SK-N-SH (cell line): ENCODE results near the gene NRBF2. TPM values are rescaled to one million over a fixed set of nuclear protein-coding genes. Genes with fewer than 3 reads are reported as not detected.

Source experiments
- CTCF ChIA-PET: fragments of 300-600, 350-600 bp; formaldehyde crosslinking; extraction: SDS; loops from one replicate; lab custom pipeline; 2021; lab: Yijun Ruan, JAX
- POLR2A ChIA-PET: fragments of 350-600 bp; sonication (Branson Sonifier 250); formaldehyde crosslinking; extraction: SDS; loops from one replicate; lab custom pipeline; 2020; ENCODE audit warnings: antibody characterized with exemption, inconsistent platforms; lab: Yijun Ruan, JAX
- DNase-seq: peaks from one replicate; pipeline ENCODE4 v3.0.0; 2012
- H2AFZ ChIP-seq: fragments of 200-600 bp; sonication (generic); 2 replicates; pipeline ENCODE4 v1.8.1; 2016; ENCODE audit warnings: antibody characterized with exemption, mild to moderate bottlenecking, low read depth
- H3F3A ChIP-seq: fragments of 200-600 bp; sonication (generic); replicated peaks from 2 replicates; pipeline ENCODE3; 2016; ENCODE audit warnings: antibody characterized with exemption, mild to moderate bottlenecking; ENCODE audit not compliant: insufficient read depth
- H3K27ac ChIP-seq, 2 experiments: fragments of 200-500 bp in 1 of 2; fragments of 200-600 bp in 1 of 2; sonication (Bioruptor generic) in 1 of 2; sonication (generic), shearing (Covaris generic) in 1 of 2; 2 replicates each; pipeline versions ENCODE4 v1.5.1 to v1.6.1; 2014 to 2016; ENCODE audit warnings: low read depth in 2 of 2, inconsistent platforms in 1 of 2, low read length in 1 of 2, mild to moderate bottlenecking in 1 of 2, mixed read lengths in 1 of 2
- H3K27me3 ChIP-seq: fragments of 200-600 bp; sonication (generic), shearing (Covaris generic); 2 replicates; pipeline ENCODE4 v1.6.1; 2016; ENCODE audit warnings: mixed run types; ENCODE audit not compliant: insufficient read depth
- H3K36me3 ChIP-seq, 2 experiments: fragments of 200-500 bp in 1 of 2; fragments of 200-600 bp in 1 of 2; sonication (Bioruptor generic) in 1 of 2; sonication (generic) in 1 of 2; replicated peaks in 1 of 2; 2 replicates each; pipeline versions ENCODE3 to v1.5.1; 2014 to 2016; ENCODE audit warnings: low read length in 1 of 2, mild to moderate bottlenecking in 1 of 2; ENCODE audit not compliant: insufficient read depth in 2 of 2, control insufficient read depth in 1 of 2
- H3K4me1 ChIP-seq, 2 experiments: fragments of 200-500 bp in 1 of 2; fragments of 200-600 bp in 1 of 2; sonication (Bioruptor generic) in 1 of 2; sonication (generic), shearing (Covaris generic) in 1 of 2; 2 replicates each; pipeline versions ENCODE4 v1.5.1 to v1.6.1; 2014 to 2016; ENCODE audit warnings: low read depth in 1 of 2, low read length in 1 of 2, mixed run types in 1 of 2; ENCODE audit not compliant: insufficient read depth in 2 of 2, control insufficient read depth in 1 of 2
- H3K4me2 ChIP-seq: fragments of 200-600 bp; sonication (generic), shearing (Covaris generic); 2 replicates; pipeline ENCODE4 v1.6.1; 2017; ENCODE audit warnings: mixed run types
- H3K4me3 ChIP-seq, 2 experiments: fragments of 200-500 bp in 1 of 2; fragments of 200-600 bp in 1 of 2; sonication (Bioruptor generic) in 1 of 2; sonication (generic), shearing (Covaris generic) in 1 of 2; 2 replicates each; pipeline versions ENCODE4 v1.5.1 to v1.8.1; 2014 to 2016; ENCODE audit warnings: low read depth in 2 of 2, inconsistent platforms in 1 of 2, low read length in 1 of 2, mild to moderate bottlenecking in 1 of 2, mixed read lengths in 1 of 2, moderate library complexity in 1 of 2
- H3K79me2 ChIP-seq: fragments of 200-600 bp; sonication (generic); 2 replicates; pipeline ENCODE4 v1.8.1; 2017; ENCODE audit warnings: mild to moderate bottlenecking; ENCODE audit not compliant: insufficient read depth
- H3K9ac ChIP-seq: fragments of 200-600 bp; sonication (generic); 2 replicates; pipeline ENCODE4 v1.6.1; 2017; ENCODE audit warnings: mixed run types
- H3K9me2 ChIP-seq: fragments of 200-600 bp; sonication (generic); 2 replicates; pipeline ENCODE4 v1.6.1; 2017; ENCODE audit warnings: mixed run types
- H3K9me3 ChIP-seq: fragments of 200-600 bp; sonication (generic); 2 replicates; pipeline ENCODE4 v1.6.1; 2017; ENCODE audit warnings: mixed run types, mild to moderate bottlenecking, moderate library complexity
- H4K20me1 ChIP-seq: fragments of 200-600 bp; sonication (generic); 2 replicates; pipeline ENCODE4 v1.6.1; 2017; ENCODE audit warnings: mild to moderate bottlenecking, mixed run types; ENCODE audit not compliant: insufficient read depth
- CHD2 ChIP-seq: fragments of 150-350 bp; IDR thresholded peaks from 2 replicates; pipeline ENCODE4 v1.6.1; 2018; ENCODE audit warnings: low read length; ENCODE audit not compliant: partially characterized antibody
- FOXJ3 ChIP-seq: sonication (generic); formaldehyde crosslinking; IDR thresholded peaks from 2 replicates; pipeline ENCODE4 v1.5.1; 2020; ENCODE audit warnings: mild to moderate bottlenecking, missing genetic modification reagents
- MAX ChIP-seq: IDR thresholded peaks from 2 replicates; pipeline ENCODE4 v1.4.0; 2012; ENCODE audit warnings: low read depth
- MEF2A ChIP-seq: IDR thresholded peaks from 2 replicates; pipeline ENCODE4 v1.4.0; 2012; ENCODE audit warnings: low read depth, borderline replicate concordance
- MXI1 ChIP-seq: IDR thresholded peaks from 2 replicates; pipeline ENCODE4 v1.6.1; 2012; ENCODE audit warnings: mild to moderate bottlenecking, low read depth, low read length, improper control_type of control experiment
- NFIC ChIP-seq: IDR thresholded peaks from 2 replicates; pipeline ENCODE4 v1.4.0; 2012; ENCODE audit warnings: borderline replicate concordance
- RCOR1 ChIP-seq: fragments of 150-350 bp; IDR thresholded peaks from 2 replicates; pipeline ENCODE4 v1.6.1; 2017; ENCODE audit warnings: antibody characterized with exemption, low read length
- REST ChIP-seq: IDR thresholded peaks from 2 replicates; pipeline ENCODE4 v1.6.1; 2012; ENCODE audit warnings: mild to moderate bottlenecking, low read depth, low read length, moderate library complexity
- RFX5 ChIP-seq: IDR thresholded peaks from 2 replicates; pipeline ENCODE4 v1.6.1; 2012; ENCODE audit warnings: mild to moderate bottlenecking, improper control_type of control experiment, low read length
- RXRA ChIP-seq: IDR thresholded peaks from 2 replicates; pipeline ENCODE4 v1.4.0; 2012; ENCODE audit warnings: low read depth, mild to moderate bottlenecking, borderline replicate concordance
- SIN3A ChIP-seq: IDR thresholded peaks from 2 replicates; pipeline ENCODE4 v1.6.1; 2012; ENCODE audit warnings: low read depth, mild to moderate bottlenecking, low read length, moderate library complexity, borderline replicate concordance
- SMC3 ChIP-seq: IDR thresholded peaks from 2 replicates; pipeline ENCODE4 v1.6.1; 2012; ENCODE audit warnings: low read depth, low read length, improper control_type of control experiment
- TCF12 ChIP-seq: IDR thresholded peaks from 2 replicates; pipeline ENCODE4 v1.4.0; 2012
- USF2 ChIP-seq: fragments of 150-350 bp; IDR thresholded peaks from 2 replicates; pipeline ENCODE4 v1.6.1; 2017; ENCODE audit warnings: antibody characterized with exemption, low read length, low read depth, borderline replicate concordance
- WGBS: methylation state at CpG from one replicate; pipeline ENCODE4 v1.1.6; 2017; ENCODE audit warnings: low lambda C conversion rate; 5-methylcytosine and 5-hydroxymethylcytosine counted together
- polyA plus RNA-seq, 3 experiments: library from polyadenylated mRNA; depleted of rRNA; stranded (reverse); fragments of >200 nt; gene quantifications; 2 replicates each; pipeline ENCODE4 v1.2.3, GENCODE V29; 2012

Gene NRBF2
- polyA plus RNA-seq, 1 of the 3 experiments (the other 2 are of a cell fraction) = 8.9 TPM

- Histone ChIP-seq H3K4me1 (peaks cover 0 to 5% of the 10 kb centered on the region in 2 experiments; a peak in 2 of 4 replicates), H3K4me3 (no peak overlapping the region), H3K9me3 (no peaks in the 10 kb centered on the region), H3K36me3 (peaks cover 69 to 87% of the 10 kb centered on the region in 2 experiments), H3K9ac (no peak overlapping the region), H3K4me2 (no peak overlapping the region), H2AFZ (no peak overlapping the region), H3F3A (peaks cover 24% of the 10 kb centered on the region), H4K20me1 (no peaks in the 10 kb centered on the region), H3K79me2 (no peaks in the 10 kb centered on the region), H3K27me3 (no peaks in the 10 kb centered on the region), H3K9me2 (no peaks in the 10 kb centered on the region), H3K27ac (no peak overlapping the region)
- no peak for DNase-seq
- ChIA-PET POLR2A (interaction anchor here (0.6 kb wide), 1 partner anchor 458 kb away, joined by 3 read pairs; no protein-coding TSS in a partner anchor), CTCF (interaction anchor here (0.9 to 2.8 kb wide), 2 partner anchors 547 to 580 kb away, joined by 3 to 15 read pairs; no protein-coding TSS in a partner anchor)
- WGBS = 100% methylated on average over 1 of the region's 1 CpG
- no peak for TF ChIP-seq SMC3
- no peak for TF ChIP-seq RFX5
- no peak for TF ChIP-seq MAX
- TF ChIP-seq TCF12 = no peak
- TF ChIP-seq MEF2A = no peak
- no peak for TF ChIP-seq USF2
- TF ChIP-seq SIN3A = no peak
- TF ChIP-seq REST = no peak
- TF ChIP-seq NFIC = no peak
- no peak for TF ChIP-seq RXRA
- TF ChIP-seq RCOR1 = no peak
- no peak for TF ChIP-seq FOXJ3 (CRISPR knock-in tag)
- no peak for TF ChIP-seq CHD2
- TF ChIP-seq MXI1 = no peak
Measured at GRCh38 chr10:63173468-63174232, 40.5 kb downstream of the NRBF2 start.
